Activated CD8-positive, alpha-beta memory T cell treated with anti-CD3 and anti-CD28 coated beads for 1 hour (primary cell): ENCODE data around the gene UBP1.
"Not testable (repeated sequence)": the region's sequence is repeated elsewhere in the genome, so short reads cannot be mapped to it uniquely, and the experiment has no call there.

ENCODE experiments used
- DNase-seq, 2 donors: peaks; one replicate each; pipeline ENCODE4 v3.0.0-alpha.2; 2020; ENCODE audit warnings: low read depth in 1 of 2; ENCODE audit errors: extremely low read depth in 1 of 2

Gene UBP1

GRCh38 chr3:33437556-33438283 is 2.5 kb downstream of the UBP1 start:
- DNase-seq: no peak

GRCh38 chr3:33433843-33434242 is 6.4 kb downstream of the UBP1 start:
- no peak for DNase-seq

DNA sequence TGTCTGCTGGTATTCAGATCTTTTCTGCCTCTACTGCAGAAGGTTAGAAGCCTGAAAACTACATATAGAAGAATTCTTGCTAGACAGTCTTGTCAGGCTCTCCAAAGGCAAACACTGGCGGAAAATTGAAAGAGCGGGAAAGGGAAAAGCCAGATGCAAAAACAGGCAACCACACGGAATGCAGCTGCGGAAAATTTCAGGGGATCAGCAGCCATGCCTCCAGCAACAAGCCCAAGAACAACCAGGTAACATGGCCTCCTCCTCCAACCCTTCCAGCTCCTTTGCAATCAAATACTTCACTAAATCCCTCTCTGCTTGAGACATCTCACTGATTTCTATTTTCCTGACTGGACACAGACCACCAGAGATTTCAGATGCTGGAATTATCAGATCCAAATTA is 9.6 kb downstream of the UBP1 start:
- no peak for DNase-seq

GRCh38 chr3:33430061-33430460 is 10.1 kb downstream of the UBP1 start:
- no peak for DNase-seq

DNA sequence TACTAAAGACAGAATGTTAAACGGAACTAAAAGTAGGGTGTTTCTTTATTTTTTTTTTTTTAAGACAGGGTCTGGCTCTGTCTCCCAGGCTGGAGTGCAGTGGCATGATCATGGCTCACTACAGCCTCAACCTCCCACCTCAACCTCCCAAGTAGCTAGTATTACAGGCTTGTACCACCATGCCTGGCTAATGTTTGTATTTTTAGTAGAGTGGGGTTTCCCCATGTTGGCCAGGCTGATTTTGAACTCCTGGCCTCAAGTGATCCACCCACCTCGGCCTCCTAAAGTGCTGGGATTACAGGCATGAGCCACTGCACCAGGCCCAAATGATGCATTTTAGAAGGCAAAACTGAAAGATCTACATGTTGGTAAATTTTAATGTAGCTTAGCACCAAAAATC is 10.9 kb downstream of the UBP1 start:
- not testable (repeated sequence) for DNase-seq

DNA sequence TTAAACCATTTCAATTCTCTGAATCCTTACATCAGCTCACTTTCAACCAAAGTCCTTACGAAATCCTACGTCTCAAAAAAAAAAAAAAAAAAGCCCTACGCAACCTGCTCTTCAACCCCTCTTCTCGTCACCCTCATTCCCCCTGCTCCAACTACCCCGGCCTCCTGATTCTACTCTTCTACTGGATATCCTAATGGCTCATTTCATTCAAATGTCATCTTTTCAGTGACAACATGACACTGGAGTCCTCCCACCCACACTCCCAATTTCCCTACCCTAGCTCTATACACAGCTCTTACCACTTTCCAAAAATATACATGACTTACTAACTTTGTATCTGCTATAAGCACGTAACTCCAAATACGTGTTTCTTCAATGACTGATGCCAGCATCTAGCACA is 11.5 kb downstream of the UBP1 start:
- no peak for DNase-seq

DNA sequence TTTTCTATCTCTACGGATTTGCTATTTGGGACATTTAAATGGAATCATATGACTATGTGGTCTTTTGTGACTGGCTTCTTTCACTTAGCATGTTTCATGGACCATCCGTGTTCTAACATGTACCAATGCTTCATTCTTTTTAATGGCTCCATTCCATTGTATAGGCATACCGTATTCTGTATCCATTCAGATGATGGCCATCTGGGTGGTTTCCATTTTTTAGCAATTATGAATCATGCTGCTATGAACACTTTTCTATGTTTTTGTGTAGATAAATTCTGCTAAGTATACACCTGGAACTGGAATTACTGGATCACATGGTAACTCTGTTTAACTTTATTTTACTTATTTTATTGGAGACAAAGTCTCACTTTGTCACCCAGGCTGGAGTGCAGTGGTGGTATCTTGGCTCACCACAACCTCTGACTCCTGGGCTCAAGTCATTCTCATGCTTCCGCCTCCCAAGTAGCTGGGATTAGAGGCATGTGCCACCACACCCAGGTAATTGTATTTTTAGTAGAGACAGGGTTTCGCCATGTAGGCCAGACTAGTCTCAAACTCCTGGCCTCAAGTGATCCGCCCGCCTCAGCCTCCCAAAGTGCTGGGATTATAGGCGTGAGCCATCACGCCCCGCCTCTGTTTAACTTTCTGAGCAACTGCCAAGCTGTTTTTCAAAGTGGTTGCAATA is 13.4 kb downstream of the UBP1 start:
- DNase-seq: no peak

GRCh38 chr3:33426068-33426467 is 14.1 kb downstream of the UBP1 start:
- DNase-seq: no peak

GRCh38 chr3:33425453-33425852 is 14.8 kb downstream of the UBP1 start:
- no peak for DNase-seq

DNA sequence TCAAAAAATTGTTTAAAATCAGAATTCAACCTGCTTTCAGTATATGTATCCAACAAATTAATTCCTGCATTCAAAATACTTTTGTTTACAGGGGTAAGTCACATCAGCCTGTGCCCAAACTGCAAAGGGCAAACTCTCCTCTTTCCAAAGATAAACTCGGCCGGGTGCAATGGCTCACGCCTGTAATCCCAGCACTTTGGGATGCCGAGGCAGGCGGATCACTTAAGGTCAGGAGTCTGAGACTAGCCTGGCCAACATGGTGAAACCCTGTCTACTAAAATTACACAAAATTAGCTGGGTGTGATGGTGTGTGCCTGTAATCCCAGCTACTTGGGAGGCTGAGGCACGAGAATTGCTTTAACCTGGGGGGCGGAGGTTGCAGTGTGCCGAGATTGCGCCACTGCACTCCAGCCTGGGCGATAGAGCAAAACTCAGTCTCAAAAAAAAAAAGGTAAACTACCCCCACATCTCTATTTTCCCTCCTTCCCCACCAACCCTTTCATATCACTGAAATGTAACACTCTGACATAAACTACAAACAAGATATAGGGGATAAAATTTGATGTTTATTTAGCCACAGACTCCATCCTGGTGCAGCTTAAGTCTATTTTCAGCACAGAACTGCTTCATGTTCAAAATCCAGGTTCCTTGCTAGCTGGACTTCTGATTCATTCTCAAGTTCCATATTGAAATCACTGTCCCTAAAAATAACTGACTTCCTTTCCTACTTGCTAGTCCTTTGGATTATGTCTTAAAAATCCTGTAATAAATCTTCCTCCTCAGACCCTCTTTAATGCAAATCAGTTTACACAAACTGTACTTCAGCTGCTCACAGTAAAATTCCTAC is 15.4 kb downstream of the UBP1 start:
- DNase-seq: no peak

DNA sequence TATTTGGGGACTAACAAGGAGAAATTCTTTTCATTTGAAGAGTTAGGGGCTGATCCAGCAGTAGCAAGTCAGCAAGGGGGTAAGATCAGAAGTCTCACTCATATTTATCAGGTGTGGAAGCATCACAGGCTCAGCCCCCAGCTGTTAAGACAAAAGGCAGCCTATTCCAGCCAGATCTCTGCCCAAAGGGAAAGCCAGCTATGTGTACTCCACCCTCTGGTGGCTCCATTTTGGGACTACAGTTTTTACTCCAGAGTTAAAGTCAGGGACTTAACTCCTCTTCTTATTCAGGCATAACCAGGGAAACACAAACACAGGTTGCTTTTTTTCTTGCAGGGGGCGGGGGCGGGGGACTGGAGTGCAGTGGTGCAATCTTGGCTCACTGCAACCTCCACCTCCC is 19.2 kb downstream of the UBP1 start:
- no peak for DNase-seq

DNA sequence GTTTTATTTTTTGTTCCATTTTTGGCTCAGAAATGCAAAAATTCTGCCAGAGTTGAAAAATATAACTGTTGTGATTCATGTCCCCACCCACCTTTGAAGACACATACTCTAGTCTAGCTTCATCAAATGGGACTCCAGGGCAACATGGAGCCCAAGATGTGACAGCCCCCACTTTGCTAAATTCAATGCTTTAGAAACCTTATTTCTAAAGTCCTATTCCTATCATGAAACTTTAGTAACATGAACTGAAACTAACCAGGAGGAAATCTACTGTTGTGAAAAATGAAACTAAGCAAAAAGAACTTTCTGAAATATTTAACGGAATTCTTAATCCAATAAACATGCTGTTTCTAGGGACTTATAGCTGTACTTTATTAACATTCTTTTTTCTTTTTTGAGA is 20.3 kb downstream of the UBP1 start:
- no peak for DNase-seq

GRCh38 chr3:33417066-33417673 is 23.0 kb downstream of the UBP1 start:
- DNase-seq: no peak

- not testable (repeated sequence) for DNase-seq
Observed at GRCh38 chr3:33410816-33411215, 29.4 kb downstream of the UBP1 start.

DNA sequence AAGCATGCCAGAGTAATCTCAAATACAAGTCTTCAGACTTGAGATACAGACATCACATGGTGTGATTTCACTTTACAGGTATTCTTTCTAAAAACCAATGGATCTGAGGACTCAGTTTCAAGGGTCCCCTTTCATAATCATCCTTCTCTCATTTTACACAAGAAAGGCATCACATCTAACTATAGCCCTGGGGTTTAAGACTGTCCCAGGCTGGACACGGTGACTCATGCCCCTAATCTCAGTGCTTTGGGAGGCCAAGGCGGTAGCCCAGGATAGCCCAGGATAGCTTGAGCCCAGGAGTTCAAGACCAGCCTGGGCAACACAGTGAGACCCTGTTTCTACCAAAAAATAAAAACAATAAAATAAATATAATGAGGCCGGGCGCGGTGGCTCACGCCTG is 36.4 kb downstream of the UBP1 start:
- no peak for DNase-seq

DNA sequence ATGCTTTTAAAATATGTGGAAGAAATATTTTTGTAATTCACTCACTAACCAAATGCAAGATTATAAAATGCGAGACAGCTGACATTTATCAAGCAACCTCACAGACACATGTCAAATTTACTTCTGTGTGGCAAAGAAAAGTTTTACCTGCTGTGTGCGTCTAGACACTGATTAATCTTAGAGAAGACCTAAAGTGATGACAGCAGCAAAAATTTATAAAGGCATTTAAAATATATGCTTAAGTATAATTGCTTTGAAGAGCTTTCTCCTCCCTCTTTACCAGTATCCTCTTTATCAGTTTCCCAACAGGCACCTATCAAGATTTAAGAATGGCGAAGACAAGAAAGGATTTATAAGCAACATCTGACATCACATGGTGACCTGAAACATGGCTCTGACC is 37.3 kb downstream of the UBP1 start:
- no peak for DNase-seq

DNA sequence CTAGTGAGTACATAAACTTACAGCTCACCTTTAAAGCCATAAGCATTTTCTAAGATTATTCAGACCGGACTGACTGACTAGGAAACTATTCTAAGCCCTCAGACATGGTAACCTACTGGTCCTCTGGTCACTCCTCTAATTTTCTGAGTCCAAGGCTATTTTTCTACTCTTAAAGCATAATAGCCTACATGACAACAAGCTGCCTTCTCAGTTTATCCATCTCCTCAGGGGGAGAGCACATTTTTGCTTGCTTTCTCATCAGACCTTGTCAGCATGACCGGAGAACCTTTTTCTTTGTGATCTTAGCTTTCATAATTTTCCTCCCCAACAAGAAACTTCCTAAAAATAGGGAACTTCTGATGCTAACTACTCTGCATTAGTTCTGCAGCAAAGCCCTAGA is 38.4 kb downstream of the UBP1 start:
- DNase-seq: no peak

GRCh38 chr3:33398410-33398809 is 41.8 kb downstream of the UBP1 start:
- DNase-seq: no peak

GRCh38 chr3:33395900-33396299 is 44.3 kb downstream of the UBP1 start:
- DNase-seq: no peak

DNA sequence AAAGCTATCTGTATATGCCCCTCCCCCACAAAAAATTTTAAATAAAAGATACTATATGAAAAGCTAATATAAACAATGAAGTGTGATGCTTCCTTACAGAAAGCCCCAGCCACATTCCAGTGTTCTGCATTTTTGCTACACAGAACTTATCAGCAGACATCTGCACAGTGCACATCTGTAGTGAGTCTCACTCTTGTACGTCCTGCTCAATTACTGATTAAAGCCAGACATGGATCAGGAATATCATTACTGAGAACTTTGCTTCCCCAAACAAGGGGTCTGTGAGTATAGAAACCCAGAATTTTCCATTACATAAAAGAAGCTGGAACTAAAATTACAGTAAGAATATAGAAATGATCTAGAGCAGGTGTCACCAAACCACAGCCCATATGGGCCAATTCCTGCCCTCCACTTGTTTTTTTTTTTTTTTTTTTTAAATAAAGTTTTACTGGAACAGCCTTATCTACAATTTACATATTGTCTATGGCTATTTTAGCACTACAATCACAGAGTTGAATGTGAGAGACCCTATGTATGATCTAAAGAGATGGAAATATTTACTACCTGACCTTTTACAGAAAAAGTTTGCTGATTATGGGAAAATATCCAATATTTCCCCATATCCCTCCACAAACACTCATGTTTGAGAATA is 45.7 kb downstream of the UBP1 start:
- DNase-seq: no peak

DNA sequence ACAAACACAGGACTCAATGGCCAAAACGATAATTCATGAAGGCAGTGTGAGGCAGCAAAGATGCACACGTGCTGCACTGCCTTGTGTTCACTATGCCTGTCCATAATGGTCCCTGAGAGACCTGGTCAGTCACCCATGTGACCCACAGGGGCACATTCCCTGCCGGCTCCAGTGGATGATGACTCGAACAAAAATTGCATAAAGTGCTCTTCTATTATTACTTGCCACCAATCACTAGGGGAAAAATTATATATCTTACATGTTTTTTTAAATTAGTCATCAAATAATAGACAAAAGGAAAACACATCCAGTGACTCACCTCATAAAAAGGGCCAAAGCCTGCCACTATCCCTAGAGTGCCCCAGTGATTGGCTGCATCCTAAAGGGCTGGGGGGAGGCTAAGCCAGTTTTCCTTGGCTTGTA is 47.5 kb downstream of the UBP1 start:
- DNase-seq: no peak
